Glutamatergic neuron (in vitro differentiated cells): ENCODE results near the gene CRX. TPM values are rescaled to one million over a fixed set of nuclear protein-coding genes. Genes with fewer than 3 reads are reported as not detected.
"Not testable (repeated sequence)": the region's sequence is repeated elsewhere in the genome, so short reads cannot be mapped to it uniquely, and the experiment has no call there.

ENCODE experiments used
- DNase-seq: peaks from one replicate; pipeline ENCODE4 v3.0.0; 2022
- H3K27ac Mint-ChIP-seq: one replicate; pipeline ENCODE4 v1.8.0; 2020; ENCODE audit warnings: mild to moderate bottlenecking, mixed read lengths, inconsistent platforms; ENCODE audit not compliant: unreplicated experiment
- H3K27me3 Mint-ChIP-seq: one replicate; pipeline ENCODE4 v1.8.0; 2020; ENCODE audit warnings: mild to moderate bottlenecking, moderate library complexity, mixed read lengths, inconsistent platforms; ENCODE audit not compliant: unreplicated experiment
- H3K36me3 Mint-ChIP-seq: one replicate; pipeline ENCODE4 v1.8.0; 2020; ENCODE audit warnings: mild to moderate bottlenecking, mixed read lengths, inconsistent platforms; ENCODE audit not compliant: unreplicated experiment
- H3K4me1 Mint-ChIP-seq: one replicate; pipeline ENCODE4 v1.8.0; 2020; ENCODE audit warnings: mild to moderate bottlenecking, low read depth, mixed read lengths, inconsistent platforms; ENCODE audit not compliant: unreplicated experiment
- H3K4me3 Mint-ChIP-seq: one replicate; pipeline ENCODE4 v1.8.0; 2020; ENCODE audit warnings: mild to moderate bottlenecking, mixed read lengths, inconsistent platforms; ENCODE audit not compliant: unreplicated experiment
- H3K9me3 Mint-ChIP-seq: one replicate; pipeline ENCODE4 v1.8.0; 2020; ENCODE audit warnings: mild to moderate bottlenecking, moderate library complexity, mixed read lengths, inconsistent platforms; ENCODE audit not compliant: unreplicated experiment
- total RNA-seq: library from RNA; stranded (reverse); fragmentation: NEBNext Ultra II Directional; extraction: Animal tissue kit (Norgen Biotek cat#: 25700); gene quantifications from one replicate; pipeline ENCODE4 v1.2.1, GENCODE V29; 2021; ENCODE audit not compliant: unreplicated experiment
- TF ChIP-seq, protein P1 (sequence below): fragments of 200-600 bp; sonication (generic); IDR thresholded peaks from one replicate; pipeline ENCODE4 v1.5.0; 2021; ENCODE audit not compliant: partially characterized antibody, unreplicated experiment

CRX gene
- total RNA-seq, 1 donor from 2014 or later, result not detected

- Mint-ChIP-seq H3K9me3 (peaks cover 6% of the 10 kb centered on the region), H3K27ac (no peak overlapping the region), H3K27me3 (no peaks in the 10 kb centered on the region), H3K36me3 (no peaks in the 10 kb centered on the region), H3K4me3 (no peak overlapping the region), H3K4me1 (peaks cover 4% of the 10 kb centered on the region)
- no peak for DNase-seq
- TF ChIP-seq, protein P1, sequence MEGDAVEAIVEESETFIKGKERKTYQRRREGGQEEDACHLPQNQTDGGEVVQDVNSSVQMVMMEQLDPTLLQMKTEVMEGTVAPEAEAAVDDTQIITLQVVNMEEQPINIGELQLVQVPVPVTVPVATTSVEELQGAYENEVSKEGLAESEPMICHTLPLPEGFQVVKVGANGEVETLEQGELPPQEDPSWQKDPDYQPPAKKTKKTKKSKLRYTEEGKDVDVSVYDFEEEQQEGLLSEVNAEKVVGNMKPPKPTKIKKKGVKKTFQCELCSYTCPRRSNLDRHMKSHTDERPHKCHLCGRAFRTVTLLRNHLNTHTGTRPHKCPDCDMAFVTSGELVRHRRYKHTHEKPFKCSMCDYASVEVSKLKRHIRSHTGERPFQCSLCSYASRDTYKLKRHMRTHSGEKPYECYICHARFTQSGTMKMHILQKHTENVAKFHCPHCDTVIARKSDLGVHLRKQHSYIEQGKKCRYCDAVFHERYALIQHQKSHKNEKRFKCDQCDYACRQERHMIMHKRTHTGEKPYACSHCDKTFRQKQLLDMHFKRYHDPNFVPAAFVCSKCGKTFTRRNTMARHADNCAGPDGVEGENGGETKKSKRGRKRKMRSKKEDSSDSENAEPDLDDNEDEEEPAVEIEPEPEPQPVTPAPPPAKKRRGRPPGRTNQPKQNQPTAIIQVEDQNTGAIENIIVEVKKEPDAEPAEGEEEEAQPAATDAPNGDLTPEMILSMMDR, result no peak
Measured at GRCh38 chr19:47860602-47861297, 39.0 kb downstream of the CRX start.

- TF ChIP-seq, protein P1, result no peak
- Mint-ChIP-seq H3K36me3 (no peaks in the 10 kb centered on the region), H3K4me3 (no peak overlapping the region), H3K27ac (no peak overlapping the region), H3K4me1 (peaks cover 4% of the 10 kb centered on the region), H3K9me3 (peaks cover 6% of the 10 kb centered on the region), H3K27me3 (no peaks in the 10 kb centered on the region)
- DNase-seq, result no peak
Measured at GRCh38 chr19:47861630-47862029, 39.9 kb downstream of the CRX start.

- Mint-ChIP-seq H3K36me3 (no peaks in the 10 kb centered on the region), H3K27me3 (no peaks in the 10 kb centered on the region), H3K27ac (peak overlapping the region; percentile 90), H3K4me1 (peaks cover 4% of the 10 kb centered on the region), H3K9me3 (peaks cover 5% of the 10 kb centered on the region), H3K4me3 (peak overlapping the region; percentile 20)
- TF ChIP-seq, protein P1, result peak; percentile 97
- DNase-seq, result peak; percentile 98
Measured at GRCh38 chr19:47863514-47863936, 41.8 kb downstream of the CRX start.

DNA sequence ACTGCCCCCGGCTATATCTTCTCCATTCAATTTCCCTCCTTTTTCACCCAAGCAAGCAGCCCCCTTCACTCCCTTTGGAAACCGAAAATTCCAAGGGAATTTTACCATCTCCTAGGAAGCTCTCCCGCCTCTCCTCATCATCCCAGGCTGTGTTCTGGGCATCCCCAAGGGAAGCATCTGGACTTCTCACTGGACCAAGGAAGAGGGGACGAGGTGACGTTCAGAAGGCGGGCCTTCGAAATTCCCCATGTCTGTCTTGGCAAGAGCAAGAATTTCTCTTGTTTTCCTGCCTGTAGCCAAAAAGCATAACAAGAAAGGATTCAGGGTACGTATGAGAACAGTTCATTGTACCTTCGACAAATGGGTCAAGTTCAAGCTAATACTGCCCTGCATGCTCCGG, 43.4 kb downstream of the CRX start:
- Mint-ChIP-seq H3K4me1 (peaks cover 4% of the 10 kb centered on the region), H3K27me3 (no peaks in the 10 kb centered on the region), H3K9me3 (peaks cover 4% of the 10 kb centered on the region), H3K36me3 (no peaks in the 10 kb centered on the region), H3K4me3 (no peak overlapping the region), H3K27ac (no peak overlapping the region)
- TF ChIP-seq, protein P1, result no peak
- DNase-seq, result no peak

GRCh38 chr19:47878906-47879305, 57.2 kb downstream of the CRX start:
- Mint-ChIP-seq H3K4me1 (no peaks in the 10 kb centered on the region), H3K9me3 (no peaks in the 10 kb centered on the region), H3K27me3 (no peaks in the 10 kb centered on the region), H3K36me3 (no peaks in the 10 kb centered on the region), H3K27ac (no peak overlapping the region), H3K4me3 (no peak overlapping the region)
- TF ChIP-seq, protein P1, result no peak
- DNase-seq, result no peak

DNA sequence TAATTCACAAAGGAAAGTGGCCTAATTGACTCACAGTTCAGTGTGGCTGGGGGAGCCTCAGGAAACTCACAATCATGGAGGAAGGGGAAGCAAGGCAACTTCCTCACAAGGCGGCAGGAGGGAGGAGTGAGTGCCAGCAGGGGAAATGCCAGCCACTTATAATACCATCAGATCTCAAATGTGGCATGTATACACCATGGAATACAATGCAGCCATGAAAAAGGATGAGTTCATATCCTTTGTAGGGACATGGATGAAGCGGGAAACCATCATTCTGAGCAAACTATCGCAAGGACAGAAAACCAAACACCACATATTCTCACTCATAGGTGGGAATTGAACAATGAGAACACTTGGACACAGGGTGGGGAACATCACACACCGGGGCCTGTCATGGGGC, 57.6 kb downstream of the CRX start:
- H3K4me1 Mint-ChIP-seq, H3K4me3 Mint-ChIP-seq, H3K36me3 Mint-ChIP-seq, H3K27me3 Mint-ChIP-seq, DNase-seq, H3K9me3 Mint-ChIP-seq, H3K27ac Mint-ChIP-seq: not testable (repeated sequence)
